ENCODE data around the gene SRF.

The SRF gene

GRCh38 chr6:43196337-43196736, 25.3 kb downstream of the SRF start:
- H3K4me3 ChIP-seq (ENCODE audit: low read length): no peak overlapping the region
- no CpG with 5 or more reads among the region's 5 CpGs for WGBS (ENCODE audit: insufficient coverage, insufficient read length)
- H3K36me3 ChIP-seq (ENCODE audit: control insufficient read depth, insufficient read depth, low read length): no peaks in the 10 kb centered on the region; the same call in 1 of the 2 replicates

GRCh38 chr6:43199912-43200311, 28.8 kb downstream of the SRF start:
- H3K36me3 ChIP-seq (ENCODE audit: control insufficient read depth, insufficient read depth, low read length): no peaks in the 10 kb centered on the region; the same call in 1 of the 2 replicates
- no peak overlapping the region for H3K27ac ChIP-seq (ENCODE audit: low read length)
- no peaks in the 10 kb centered on the region; the same call in 1 of the 2 replicates for H3K27me3 ChIP-seq (ENCODE audit: control insufficient read depth, insufficient read depth, low read length)
- no peak overlapping the region for H3K4me3 ChIP-seq (ENCODE audit: low read length)
- DNase-seq (ENCODE audit: low read depth, low spot score): no peak
- no peaks in the 10 kb centered on the region for H3K4me1 ChIP-seq (ENCODE audit: control insufficient read depth, insufficient read depth, low read length)
- no peaks in the 10 kb centered on the region for H3K9me3 ChIP-seq (ENCODE audit: control insufficient read depth, insufficient read depth, low read length)
- no CpG with 5 or more reads among the region's 6 CpGs for WGBS (ENCODE audit: insufficient coverage, insufficient read length)

More at GRCh38 chr6:43196337-43196736, 25.3 kb downstream of the SRF start:
- H3K27ac ChIP-seq (ENCODE audit: low read length): no peak overlapping the region
- no peaks in the 10 kb centered on the region; the same call in 1 of the 2 replicates for H3K27me3 ChIP-seq (ENCODE audit: control insufficient read depth, insufficient read depth, low read length)
- no peaks in the 10 kb centered on the region for H3K4me1 ChIP-seq (ENCODE audit: control insufficient read depth, insufficient read depth, low read length)
- no peaks in the 10 kb centered on the region for H3K9me3 ChIP-seq (ENCODE audit: control insufficient read depth, insufficient read depth, low read length)
- DNase-seq (ENCODE audit: low read depth, low spot score): no peak

GRCh38 chr6:43200541-43200940, 29.5 kb downstream of the SRF start:
- H3K36me3 ChIP-seq (ENCODE audit: control insufficient read depth, insufficient read depth, low read length): no peaks in the 10 kb centered on the region
- H3K9me3 ChIP-seq (ENCODE audit: control insufficient read depth, insufficient read depth, low read length): no peaks in the 10 kb centered on the region
- H3K4me3 ChIP-seq (ENCODE audit: low read length): no peak overlapping the region
- H3K27ac ChIP-seq (ENCODE audit: low read length): no peak overlapping the region
- H3K27me3 ChIP-seq (ENCODE audit: control insufficient read depth, insufficient read depth, low read length): no peaks in the 10 kb centered on the region; the same call in 1 of the 2 replicates
- no peak for DNase-seq (ENCODE audit: low read depth, low spot score)
- no CpG with 5 or more reads among the region's 6 CpGs for WGBS (ENCODE audit: insufficient coverage, insufficient read length)
- H3K4me1 ChIP-seq (ENCODE audit: control insufficient read depth, insufficient read depth, low read length): no peaks in the 10 kb centered on the region

GRCh38 chr6:43202451-43202850, 31.4 kb downstream of the SRF start:
- no peaks in the 10 kb centered on the region; the same call in 1 of the 2 replicates for H3K27me3 ChIP-seq (ENCODE audit: control insufficient read depth, insufficient read depth, low read length)
- WGBS (ENCODE audit: insufficient coverage, insufficient read length): no CpG with 5 or more reads among the region's 5 CpGs
- H3K4me1 ChIP-seq (ENCODE audit: control insufficient read depth, insufficient read depth, low read length): no peaks in the 10 kb centered on the region
- no peak overlapping the region for H3K4me3 ChIP-seq (ENCODE audit: low read length)
- H3K36me3 ChIP-seq (ENCODE audit: control insufficient read depth, insufficient read depth, low read length): no peaks in the 10 kb centered on the region
- no peak for DNase-seq (ENCODE audit: low read depth, low spot score)
- H3K9me3 ChIP-seq (ENCODE audit: control insufficient read depth, insufficient read depth, low read length): no peaks in the 10 kb centered on the region
- H3K27ac ChIP-seq (ENCODE audit: low read length): no peak overlapping the region

- no peak for DNase-seq (ENCODE audit: low read depth, low spot score)
- Histone ChIP-seq H3K27me3 (ENCODE audit: control insufficient read depth, insufficient read depth, low read length) (no peaks in the 10 kb centered on the region; the same call in 1 of the 2 replicates), H3K36me3 (ENCODE audit: control insufficient read depth, insufficient read depth, low read length) (no peaks in the 10 kb centered on the region), H3K27ac (ENCODE audit: low read length) (no peak overlapping the region), H3K4me3 (ENCODE audit: low read length) (no peak overlapping the region), H3K9me3 (ENCODE audit: control insufficient read depth, insufficient read depth, low read length) (no peaks in the 10 kb centered on the region), H3K4me1 (ENCODE audit: control insufficient read depth, insufficient read depth, low read length) (no peaks in the 10 kb centered on the region)
- no CpG with 5 or more reads among the region's 17 CpGs for WGBS (ENCODE audit: insufficient coverage, insufficient read length)
Observed at GRCh38 chr6:43203029-43203717, 32.1 kb downstream of the SRF start.

- no CpG with 5 or more reads among the region's 8 CpGs for WGBS (ENCODE audit: insufficient coverage, insufficient read length)
- Histone ChIP-seq H3K4me3 (ENCODE audit: low read length) (no peak overlapping the region), H3K27me3 (ENCODE audit: control insufficient read depth, insufficient read depth, low read length) (no peaks in the 10 kb centered on the region), H3K36me3 (ENCODE audit: control insufficient read depth, insufficient read depth, low read length) (no peaks in the 10 kb centered on the region), H3K9me3 (ENCODE audit: control insufficient read depth, insufficient read depth, low read length) (no peaks in the 10 kb centered on the region), H3K4me1 (ENCODE audit: control insufficient read depth, insufficient read depth, low read length) (no peaks in the 10 kb centered on the region), H3K27ac (ENCODE audit: low read length) (no peak overlapping the region)
- DNase-seq (ENCODE audit: low read depth, low spot score): no peak
Observed at GRCh38 chr6:43203718-43204095, 32.6 kb downstream of the SRF start.

- WGBS (ENCODE audit: insufficient coverage, insufficient read length): no CpG with 5 or more reads among the region's 23 CpGs
- no peaks in the 10 kb centered on the region for H3K36me3 ChIP-seq (ENCODE audit: control insufficient read depth, insufficient read depth, low read length)
Observed at GRCh38 chr6:43204271-43205105, 33.4 kb downstream of the SRF start.

GRCh38 chr6:43205849-43206248, 34.8 kb downstream of the SRF start:
- Histone ChIP-seq H3K27ac (ENCODE audit: low read length) (no peak overlapping the region), H3K36me3 (ENCODE audit: control insufficient read depth, insufficient read depth, low read length) (no peaks in the 10 kb centered on the region), H3K27me3 (ENCODE audit: control insufficient read depth, insufficient read depth, low read length) (no peaks in the 10 kb centered on the region), H3K4me1 (ENCODE audit: control insufficient read depth, insufficient read depth, low read length) (no peaks in the 10 kb centered on the region), H3K4me3 (ENCODE audit: low read length) (no peak overlapping the region), H3K9me3 (ENCODE audit: control insufficient read depth, insufficient read depth, low read length) (no peaks in the 10 kb centered on the region)
- WGBS (ENCODE audit: insufficient coverage, insufficient read length): no CpG with 5 or more reads among the region's 10 CpGs
- no peak for DNase-seq (ENCODE audit: low read depth, low spot score)

More at GRCh38 chr6:43204271-43205105, 33.4 kb downstream of the SRF start:
- DNase-seq (ENCODE audit: low read depth, low spot score): no peak
- H3K4me1 ChIP-seq (ENCODE audit: control insufficient read depth, insufficient read depth, low read length): no peaks in the 10 kb centered on the region
- no peaks in the 10 kb centered on the region for H3K27me3 ChIP-seq (ENCODE audit: control insufficient read depth, insufficient read depth, low read length)
- H3K9me3 ChIP-seq (ENCODE audit: control insufficient read depth, insufficient read depth, low read length): no peaks in the 10 kb centered on the region
- H3K27ac ChIP-seq (ENCODE audit: low read length): no peak overlapping the region
- H3K4me3 ChIP-seq (ENCODE audit: low read length): no peak overlapping the region

GRCh38 chr6:43207286-43207685, 36.2 kb downstream of the SRF start:
- DNase-seq (ENCODE audit: low read depth, low spot score): no peak
- no CpG with 5 or more reads among the region's 2 CpGs for WGBS (ENCODE audit: insufficient coverage, insufficient read length)
- no peak overlapping the region for H3K4me3 ChIP-seq (ENCODE audit: low read length)
- H3K36me3 ChIP-seq (ENCODE audit: control insufficient read depth, insufficient read depth, low read length): no peaks in the 10 kb centered on the region
- H3K4me1 ChIP-seq (ENCODE audit: control insufficient read depth, insufficient read depth, low read length): no peaks in the 10 kb centered on the region
- H3K27me3 ChIP-seq (ENCODE audit: control insufficient read depth, insufficient read depth, low read length): no peaks in the 10 kb centered on the region
- no peaks in the 10 kb centered on the region for H3K9me3 ChIP-seq (ENCODE audit: control insufficient read depth, insufficient read depth, low read length)
- H3K27ac ChIP-seq (ENCODE audit: low read length): no peak overlapping the region

GRCh38 chr6:43211955-43212354, 40.9 kb downstream of the SRF start:
- Histone ChIP-seq H3K36me3 (ENCODE audit: control insufficient read depth, insufficient read depth, low read length) (no peaks in the 10 kb centered on the region), H3K27me3 (ENCODE audit: control insufficient read depth, insufficient read depth, low read length) (no peaks in the 10 kb centered on the region), H3K27ac (ENCODE audit: low read length) (no peak overlapping the region), H3K4me3 (ENCODE audit: low read length) (no peak overlapping the region), H3K4me1 (ENCODE audit: control insufficient read depth, insufficient read depth, low read length) (no peaks in the 10 kb centered on the region), H3K9me3 (ENCODE audit: control insufficient read depth, insufficient read depth, low read length) (no peaks in the 10 kb centered on the region)
- WGBS (ENCODE audit: insufficient coverage, insufficient read length): no CpG with 5 or more reads among the region's 1 CpG
- DNase-seq (ENCODE audit: low read depth, low spot score): no peak
